ENCODE measurements around the gene TTYH3.
A peak's percentile ranks its signal among the peaks of the same experiment; 100 is the strongest.
"Not testable (repeated sequence)": the region's sequence is repeated elsewhere in the genome, so short reads cannot be mapped to it uniquely, and the experiment has no call there.

TTYH3 gene

GRCh38 chr7:2666155-2666554 is 34.4 kb downstream of the TTYH3 start:
- ATAC-seq (no peak), DNase-seq (no peak)

- DNase-seq (no peak), ATAC-seq (no peak)
Measured at GRCh38 chr7:2666588-2667250, 34.9 kb downstream of the TTYH3 start.

DNA sequence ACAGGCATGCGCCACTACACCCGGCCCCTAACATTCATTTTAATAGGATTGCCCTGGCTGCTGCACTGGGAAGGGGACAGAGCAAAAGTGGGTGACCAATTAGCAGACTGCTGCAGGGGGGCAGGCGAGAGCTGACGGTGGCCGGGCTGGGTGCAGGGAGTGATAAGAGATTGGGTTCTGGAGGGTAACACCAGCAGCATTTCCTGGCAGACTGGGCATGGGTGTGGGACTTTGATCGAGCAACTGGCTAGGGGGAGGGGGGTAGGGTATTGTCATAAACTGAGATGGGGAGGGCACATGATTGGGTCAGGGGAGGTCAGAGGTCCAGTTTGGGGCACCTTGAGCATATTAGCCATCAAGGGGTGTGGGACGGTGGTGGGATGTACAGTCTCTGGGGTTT is 36.1 kb downstream of the TTYH3 start:
- DNase-seq: no peak
- no peak for ATAC-seq

- ATAC-seq: no peak
- DNase-seq: no peak
Measured at GRCh38 chr7:2668401-2668800, 36.6 kb downstream of the TTYH3 start.

GRCh38 chr7:2670171-2670570 is 38.4 kb downstream of the TTYH3 start:
- DNase-seq (no peak), ATAC-seq (no peak)

DNA sequence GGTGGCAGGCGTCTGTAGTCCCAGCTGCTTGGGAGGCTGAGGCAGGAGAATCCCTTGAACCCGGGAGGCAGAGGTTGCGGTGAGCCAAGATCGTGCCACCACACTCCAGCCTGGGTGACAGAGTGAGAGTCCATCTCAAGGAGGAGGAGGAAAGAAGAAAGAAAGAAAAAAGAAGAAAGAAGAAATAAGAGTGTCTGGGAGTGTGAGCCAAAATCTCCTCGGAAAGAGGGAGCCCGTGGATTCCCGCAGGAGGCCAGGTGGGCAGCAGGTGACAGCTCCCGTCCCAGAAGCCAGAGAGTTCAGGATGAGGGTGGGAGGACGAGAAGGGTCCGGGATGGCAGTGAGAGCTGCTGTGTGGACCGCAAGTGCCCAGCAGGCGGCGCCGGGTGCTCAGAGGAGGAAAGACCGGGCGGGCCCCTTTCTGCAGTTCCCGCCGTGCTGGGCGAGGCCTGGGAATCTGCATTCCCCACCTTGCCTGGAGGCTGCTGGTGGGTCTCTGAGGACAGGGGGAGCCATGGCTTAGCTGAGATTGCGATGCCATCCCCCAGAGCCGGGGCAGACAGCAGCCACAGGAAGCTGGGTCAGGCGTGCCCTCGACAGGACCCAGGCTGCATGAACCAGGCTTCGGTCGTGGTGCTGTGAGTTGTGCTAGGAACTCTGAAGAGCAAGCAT is 39.1 kb downstream of the TTYH3 start:
- DNase-seq (peak; percentile 83), ATAC-seq (peak; percentile 87)

DNA sequence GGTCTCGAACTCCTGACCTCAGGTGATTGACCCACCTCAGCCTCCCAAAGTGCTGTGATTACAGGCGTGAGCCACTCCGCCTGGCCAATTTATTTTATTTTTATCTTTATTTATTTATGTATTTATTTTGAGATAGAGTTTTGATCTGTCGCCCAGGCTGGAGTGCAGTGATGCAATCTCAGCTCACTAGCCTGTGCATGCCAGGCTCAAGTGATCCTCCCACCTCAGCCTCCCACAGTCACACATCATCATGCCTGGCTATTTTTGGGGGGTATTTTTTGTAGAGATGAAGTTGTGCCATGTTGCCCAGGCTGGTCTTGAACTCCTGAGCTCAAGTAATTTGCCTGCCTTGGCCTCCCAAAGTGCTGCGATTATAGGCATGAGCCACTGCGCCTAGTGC is 41.4 kb downstream of the TTYH3 start:
- not testable (repeated sequence) for DNase-seq, ATAC-seq

DNA sequence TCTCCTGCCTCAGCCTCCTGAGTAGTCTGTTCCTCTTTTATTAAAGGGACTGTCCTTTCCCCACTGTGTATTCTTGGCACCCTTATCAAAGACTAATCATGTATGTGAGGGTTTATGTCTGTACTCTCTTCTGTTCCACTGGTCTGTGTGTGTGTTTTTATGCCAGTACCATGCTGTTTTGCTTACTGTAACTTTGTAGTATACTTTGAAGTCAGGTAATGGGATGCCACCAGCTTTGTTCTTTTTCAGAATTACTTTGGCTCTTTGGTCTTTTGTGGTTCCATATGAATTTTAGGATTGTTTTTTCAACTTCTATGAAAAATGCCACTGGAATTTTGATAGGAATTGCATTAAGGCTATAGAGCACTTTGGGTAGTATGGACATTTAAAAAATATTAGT is 42.1 kb downstream of the TTYH3 start:
- DNase-seq: no peak
- no peak for ATAC-seq

GRCh38 chr7:2675256-2675764 is 43.5 kb downstream of the TTYH3 start:
- no peak for DNase-seq

DNA sequence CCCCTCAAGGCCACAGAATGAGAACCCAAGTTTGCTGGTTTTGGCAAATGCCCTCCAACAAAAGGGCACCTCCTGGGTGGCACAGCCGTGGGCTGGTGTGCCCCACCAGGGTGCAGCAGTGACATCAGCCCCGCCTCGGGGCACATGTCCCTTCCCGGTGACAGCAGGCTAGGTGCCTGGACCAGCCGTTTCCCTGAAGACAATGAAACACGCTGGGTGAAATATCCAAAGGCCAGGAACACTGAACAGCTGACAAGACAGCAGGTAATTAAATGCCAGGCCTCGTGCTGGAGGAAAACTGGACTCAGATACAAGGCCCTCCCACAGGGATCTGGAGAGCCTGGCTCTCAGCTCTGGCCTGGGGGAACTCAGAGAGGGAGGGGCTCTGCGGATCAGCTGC is 44.8 kb downstream of the TTYH3 start:
- not testable (repeated sequence) for ATAC-seq, DNase-seq

More at GRCh38 chr7:2675256-2675764, 43.5 kb downstream of the TTYH3 start:
- no peak for ATAC-seq

DNA sequence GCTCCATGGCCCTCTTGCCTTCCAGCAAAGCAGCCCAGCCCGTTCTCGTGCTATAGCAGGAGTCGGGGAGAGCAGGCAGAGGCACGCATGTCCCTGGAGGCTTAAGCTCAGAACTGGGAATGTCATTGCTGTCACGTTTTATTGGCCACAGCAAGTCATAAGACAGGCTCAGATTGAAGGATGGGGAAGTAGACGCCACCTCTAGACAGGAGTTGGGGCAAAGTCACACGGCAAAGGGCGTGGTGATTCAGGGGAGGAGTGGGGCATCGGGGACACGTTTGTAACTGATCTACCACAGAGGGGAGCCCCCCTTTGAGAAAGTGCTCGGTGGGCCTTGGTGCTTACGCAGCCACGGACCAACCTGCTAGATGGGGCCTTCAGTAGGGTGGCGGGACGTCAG is 46.7 kb downstream of the TTYH3 start:
- not testable (repeated sequence) for ATAC-seq, DNase-seq

- not testable (repeated sequence) for DNase-seq, ATAC-seq
Measured at GRCh38 chr7:2679135-2680127, 47.6 kb downstream of the TTYH3 start.

DNA sequence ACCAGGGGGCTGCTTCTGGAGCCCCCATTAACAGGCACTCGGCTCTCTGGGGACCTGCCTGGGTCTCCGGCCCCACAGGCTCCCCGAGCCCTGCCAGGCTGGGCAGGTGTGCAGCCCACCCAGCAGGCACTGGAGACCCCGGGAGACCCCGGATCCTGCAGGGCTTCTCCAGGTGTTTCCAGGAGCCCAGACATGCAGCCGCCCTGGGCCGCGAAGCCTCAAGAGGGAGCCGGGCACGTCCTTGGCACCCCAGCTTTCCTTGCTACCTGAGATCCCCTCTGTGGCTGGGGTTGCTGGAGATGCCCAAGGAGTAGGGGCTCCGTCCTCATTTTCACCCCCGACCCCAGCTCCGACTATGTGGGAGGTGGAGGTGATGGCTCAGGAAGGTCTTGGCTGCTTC is 48.5 kb downstream of the TTYH3 start:
- no peak for ATAC-seq
- no peak for DNase-seq

GRCh38 chr7:2680792-2681490 is 49.2 kb downstream of the TTYH3 start:
- DNase-seq: peak; percentile 74

GRCh38 chr7:2681929-2682799 is 50.4 kb downstream of the TTYH3 start:
- ATAC-seq (no peak), DNase-seq (no peak)

More at GRCh38 chr7:2680792-2681490, 49.2 kb downstream of the TTYH3 start:
- peak; percentile 65 for ATAC-seq

DNA sequence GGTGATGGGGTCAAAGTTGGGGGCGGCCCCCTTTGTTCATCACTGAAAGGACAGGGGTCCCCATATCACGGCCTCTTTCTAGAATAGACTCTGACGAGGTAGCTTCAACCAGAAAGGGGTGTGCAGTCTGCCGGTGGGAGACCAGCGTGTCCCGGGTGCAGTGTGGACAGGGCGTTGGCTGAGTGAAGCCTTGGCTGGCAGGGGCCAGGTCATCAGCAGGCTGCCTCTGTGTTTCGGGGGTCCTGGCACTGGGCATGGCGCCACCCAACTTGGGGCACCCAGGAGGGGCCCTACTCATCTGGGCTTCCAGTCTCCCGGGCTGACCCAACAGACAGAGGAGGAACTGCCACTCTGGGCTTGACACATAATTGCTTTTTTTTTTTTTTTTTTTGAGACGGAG is 52.7 kb downstream of the TTYH3 start:
- no peak for ATAC-seq

GRCh38 chr7:2686101-2686500 is 54.3 kb downstream of the TTYH3 start:
- DNase-seq (no peak), ATAC-seq (no peak)

More for the DNA sequence above, 52.7 kb downstream of the TTYH3 start:
- DNase-seq: no peak

- ATAC-seq (no peak), DNase-seq (no peak)
Measured at GRCh38 chr7:2687338-2687869, 55.6 kb downstream of the TTYH3 start.

GRCh38 chr7:2687881-2688318 is 56.1 kb downstream of the TTYH3 start, which contains the start of gene AMZ1:
Gene AMZ1 (plus strand): TSS chr7:2688202. CDS start chr7:2700452, 12,250 bp downstream.
- DNase-seq (no peak), ATAC-seq (no peak)
